WI38 (cell line): ENCODE measurements around the gene SMIM10L1.

Source experiments
- H3K4me3 ChIP-seq: 2 replicates; pipeline ENCODE4 v1.5.1; 2011; ENCODE audit warnings: low read depth, mild to moderate bottlenecking, control low read depth, low read length
- TF ChIP-seq, protein P1 (sequence below): IDR thresholded peaks from 2 replicates; pipeline ENCODE4 v1.5.1; 2012; ENCODE audit warnings: low read depth, mild to moderate bottlenecking, control low read depth, low read length

Gene SMIM10L1

DNA sequence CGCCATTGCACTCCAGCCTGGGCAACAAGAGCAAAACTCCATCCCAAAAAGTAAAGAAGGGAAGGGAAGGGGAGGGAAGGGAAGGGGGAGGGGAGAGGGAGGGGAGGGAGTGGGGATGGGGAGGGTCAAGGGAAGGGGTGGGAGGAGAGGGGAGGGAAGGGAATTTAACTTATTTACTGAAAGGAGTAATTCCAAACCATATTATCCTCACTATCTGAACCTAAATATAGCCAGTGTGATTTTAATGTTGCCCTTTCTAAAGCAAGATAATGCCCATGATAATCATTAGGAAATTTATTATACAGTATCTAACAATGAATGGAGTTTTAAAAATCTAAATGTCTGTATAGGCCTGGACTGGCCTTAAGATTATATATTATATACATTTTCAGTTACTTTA, 7.3 kb downstream of the SMIM10L1 start:
- TF ChIP-seq, protein P1, sequence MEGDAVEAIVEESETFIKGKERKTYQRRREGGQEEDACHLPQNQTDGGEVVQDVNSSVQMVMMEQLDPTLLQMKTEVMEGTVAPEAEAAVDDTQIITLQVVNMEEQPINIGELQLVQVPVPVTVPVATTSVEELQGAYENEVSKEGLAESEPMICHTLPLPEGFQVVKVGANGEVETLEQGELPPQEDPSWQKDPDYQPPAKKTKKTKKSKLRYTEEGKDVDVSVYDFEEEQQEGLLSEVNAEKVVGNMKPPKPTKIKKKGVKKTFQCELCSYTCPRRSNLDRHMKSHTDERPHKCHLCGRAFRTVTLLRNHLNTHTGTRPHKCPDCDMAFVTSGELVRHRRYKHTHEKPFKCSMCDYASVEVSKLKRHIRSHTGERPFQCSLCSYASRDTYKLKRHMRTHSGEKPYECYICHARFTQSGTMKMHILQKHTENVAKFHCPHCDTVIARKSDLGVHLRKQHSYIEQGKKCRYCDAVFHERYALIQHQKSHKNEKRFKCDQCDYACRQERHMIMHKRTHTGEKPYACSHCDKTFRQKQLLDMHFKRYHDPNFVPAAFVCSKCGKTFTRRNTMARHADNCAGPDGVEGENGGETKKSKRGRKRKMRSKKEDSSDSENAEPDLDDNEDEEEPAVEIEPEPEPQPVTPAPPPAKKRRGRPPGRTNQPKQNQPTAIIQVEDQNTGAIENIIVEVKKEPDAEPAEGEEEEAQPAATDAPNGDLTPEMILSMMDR, result no peak
- no peak overlapping the region for H3K4me3 ChIP-seq

DNA sequence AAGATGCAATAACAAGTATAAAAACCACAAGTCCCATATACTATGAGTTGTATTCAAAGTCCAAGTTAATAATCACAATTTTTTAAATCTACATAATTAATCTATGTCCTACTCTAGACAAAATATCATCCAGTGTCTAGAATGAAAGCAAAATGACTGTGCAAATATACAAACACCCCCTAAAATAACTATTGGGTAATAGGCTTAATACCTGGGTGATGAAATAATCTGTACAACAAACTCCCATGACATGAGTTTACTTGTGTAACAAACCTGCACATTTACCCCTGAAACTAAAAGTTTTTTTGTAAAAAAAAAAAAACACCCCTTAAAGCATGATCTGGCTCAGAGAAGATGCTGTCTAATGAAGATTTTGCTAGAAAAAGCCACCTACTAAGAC, 11.5 kb downstream of the SMIM10L1 start:
- no peak overlapping the region for H3K4me3 ChIP-seq
- TF ChIP-seq, protein P1, result no peak

DNA sequence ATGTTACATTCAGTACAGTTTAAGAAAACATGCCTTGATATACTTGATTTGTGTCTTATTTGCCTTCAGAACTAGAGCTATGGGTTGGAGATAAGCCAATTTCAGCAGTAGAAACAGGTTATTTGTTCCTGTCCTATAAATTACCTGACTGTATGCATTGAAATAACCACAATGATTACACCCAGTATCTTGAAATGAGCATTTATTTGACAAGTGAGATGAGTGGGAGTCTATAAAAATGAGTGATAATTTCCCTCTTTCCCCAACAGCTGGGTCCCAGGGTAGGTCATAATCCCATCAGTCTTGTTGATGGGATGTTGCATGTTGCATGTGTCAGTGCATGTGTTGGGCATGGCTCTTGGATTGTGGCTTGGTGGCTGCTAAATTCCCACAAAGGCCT, 12.0 kb downstream of the SMIM10L1 start:
- no peak overlapping the region for H3K4me3 ChIP-seq
- TF ChIP-seq, protein P1, result no peak

DNA sequence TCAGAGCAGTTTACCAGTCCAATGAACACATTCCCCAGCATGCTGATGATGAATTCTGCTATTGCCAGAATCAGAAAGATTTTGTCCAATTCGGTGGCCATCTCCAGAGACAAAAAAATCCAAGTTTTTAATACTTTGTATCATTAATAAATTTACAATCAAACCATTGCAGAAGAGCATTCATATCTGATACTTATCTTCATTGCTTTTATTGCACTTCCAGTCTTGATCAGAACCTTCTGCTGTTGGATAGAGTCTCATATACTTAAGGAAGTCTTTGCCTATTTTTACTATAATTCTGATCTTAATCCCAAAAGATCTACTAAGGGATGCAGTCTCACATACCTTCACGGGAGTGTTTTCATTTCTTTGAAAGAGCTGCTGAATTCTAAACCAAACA, 15.8 kb downstream of the SMIM10L1 start, which contains the start of gene TAS2R42:
Gene TAS2R42, minus strand, starts transcription at position 101 of the 400 bp plus-strand sequence. Its CDS starts 0 bp downstream, at position 101.
- TF ChIP-seq, protein P1, result no peak
- no peak within 1 kb of the TSS for H3K4me3 ChIP-seq

DNA sequence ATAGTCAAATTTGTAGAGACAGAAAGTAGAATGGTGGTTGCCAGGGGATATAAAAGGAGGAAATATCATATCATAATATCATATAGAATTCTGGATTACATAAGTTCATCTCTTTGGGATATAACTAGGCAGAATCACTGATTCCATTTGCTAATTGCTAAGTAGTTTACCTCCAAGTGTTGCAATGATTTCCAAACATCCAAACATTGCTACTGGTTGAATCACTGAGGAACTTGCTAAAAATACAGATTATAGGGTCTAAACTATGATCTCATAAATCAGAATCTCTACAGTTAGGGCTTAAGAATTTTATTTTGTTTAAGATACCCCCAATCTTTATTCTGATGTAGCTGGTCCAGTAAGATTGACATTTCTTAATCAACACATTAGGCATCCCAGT, 31.8 kb downstream of the SMIM10L1 start:
- TF ChIP-seq, protein P1, result no peak
- no peak overlapping the region for H3K4me3 ChIP-seq

DNA sequence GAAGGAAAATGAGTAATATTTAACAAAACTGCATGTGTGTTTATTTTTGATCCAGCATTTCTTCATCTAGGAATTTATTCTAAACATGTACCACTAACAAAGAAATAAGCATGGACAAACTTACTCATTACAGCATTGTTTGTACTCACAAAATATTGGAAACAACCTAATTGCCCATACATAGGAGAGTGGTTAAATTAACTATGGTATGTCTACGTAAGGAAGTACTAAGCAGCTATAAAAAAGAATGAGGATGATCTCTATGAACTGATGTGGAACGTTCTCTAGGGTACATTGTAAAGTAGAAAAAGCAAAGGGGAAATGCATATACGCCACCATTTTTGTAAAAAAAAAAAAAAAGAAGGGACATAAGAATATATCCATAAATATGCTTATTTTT, 33.2 kb downstream of the SMIM10L1 start:
- TF ChIP-seq, protein P1, result no peak

DNA sequence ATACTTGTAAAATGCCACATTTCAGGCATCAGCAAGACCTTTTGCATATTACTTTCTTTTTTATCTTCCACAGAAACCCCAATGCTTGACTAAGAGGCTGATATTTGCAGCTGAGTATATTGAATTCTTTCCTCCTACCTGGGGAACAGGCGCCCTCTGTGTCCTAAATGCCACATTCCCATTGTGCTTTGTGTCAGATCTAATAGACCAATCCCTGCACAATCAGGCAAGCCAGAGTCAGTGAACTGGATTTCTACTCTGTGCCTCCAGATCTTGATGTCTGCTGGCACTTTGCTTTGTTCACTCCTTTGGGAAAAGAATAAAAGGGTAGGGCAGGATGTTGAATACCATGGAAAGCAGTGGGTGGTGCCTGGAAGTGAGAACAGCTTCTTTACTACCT, 38.1 kb downstream of the SMIM10L1 start:
- TF ChIP-seq, protein P1, result no peak
- H3K4me3 ChIP-seq, result no peak overlapping the region

More for the DNA sequence above, 33.2 kb downstream of the SMIM10L1 start:
- no peak overlapping the region for H3K4me3 ChIP-seq
